NCI-H82 treated with DMSO at 0.1 percent for 48 hours (cell line): Measurements from ENCODE around the gene ARMC12.

Experiments
- DNase-seq: peaks from one replicate; lab custom pipeline; 2025; ENCODE audit not compliant: unreplicated experiment; lab: John Stamatoyannopoulos, UW

The ARMC12 gene

GRCh38 chr6:35718375-35718736 is 18.5 kb upstream of the ARMC12 start:
- no peak for DNase-seq

GRCh38 chr6:35718911-35719381 is 17.9 kb upstream of the ARMC12 start:
- no peak for DNase-seq

GRCh38 chr6:35719404-35719829 is 17.4 kb upstream of the ARMC12 start:
- DNase-seq = no peak

- no peak for DNase-seq
Measured at GRCh38 chr6:35719830-35720733, 16.8 kb upstream of the ARMC12 start.

GRCh38 chr6:35722121-35722761 is 14.6 kb upstream of the ARMC12 start:
- DNase-seq = no peak

GRCh38 chr6:35723587-35723986 is 13.2 kb upstream of the ARMC12 start:
- DNase-seq = no peak

GRCh38 chr6:35724059-35724458 is 12.8 kb upstream of the ARMC12 start:
- no peak for DNase-seq

GRCh38 chr6:35724471-35724870 is 12.4 kb upstream of the ARMC12 start:
- no peak for DNase-seq

- no peak for DNase-seq
Measured at GRCh38 chr6:35725081-35725708, 11.6 kb upstream of the ARMC12 start.

GRCh38 chr6:35725721-35726438 is 11.0 kb upstream of the ARMC12 start:
- no peak for DNase-seq

- DNase-seq = peak; percentile 29
Measured at GRCh38 chr6:35727231-35727934, 9.4 kb upstream of the ARMC12 start.

- DNase-seq = peak; percentile 20
Measured at GRCh38 chr6:35727935-35728682, 8.7 kb upstream of the ARMC12 start.

GRCh38 chr6:35728683-35729678 is 7.9 kb upstream of the ARMC12 start:
- no peak for DNase-seq

- no peak for DNase-seq
Measured at GRCh38 chr6:35729722-35730121, 7.1 kb upstream of the ARMC12 start.

GRCh38 chr6:35730745-35731413 is 6.0 kb upstream of the ARMC12 start:
- DNase-seq = no peak

GRCh38 chr6:35731414-35731735 is 5.5 kb upstream of the ARMC12 start:
- peak; percentile 66 for DNase-seq

GRCh38 chr6:35731736-35732532 is 4.9 kb upstream of the ARMC12 start:
- DNase-seq = peak; percentile 66
